ENCODE measurements around the gene KISS1. TPM values are rescaled to one million over a fixed set of nuclear protein-coding genes. Genes with fewer than 3 reads are reported as not detected.
"Not testable (repeated sequence)": the region's sequence is repeated elsewhere in the genome, so short reads cannot be mapped to it uniquely, and the experiment has no call there.

Gene KISS1, protein sequence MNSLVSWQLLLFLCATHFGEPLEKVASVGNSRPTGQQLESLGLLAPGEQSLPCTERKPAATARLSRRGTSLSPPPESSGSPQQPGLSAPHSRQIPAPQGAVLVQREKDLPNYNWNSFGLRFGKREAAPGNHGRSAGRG
- polyA plus RNA-seq (2012; ENCODE audit: insufficient read depth, insufficient read length, low read depth) = not detected

DNA sequence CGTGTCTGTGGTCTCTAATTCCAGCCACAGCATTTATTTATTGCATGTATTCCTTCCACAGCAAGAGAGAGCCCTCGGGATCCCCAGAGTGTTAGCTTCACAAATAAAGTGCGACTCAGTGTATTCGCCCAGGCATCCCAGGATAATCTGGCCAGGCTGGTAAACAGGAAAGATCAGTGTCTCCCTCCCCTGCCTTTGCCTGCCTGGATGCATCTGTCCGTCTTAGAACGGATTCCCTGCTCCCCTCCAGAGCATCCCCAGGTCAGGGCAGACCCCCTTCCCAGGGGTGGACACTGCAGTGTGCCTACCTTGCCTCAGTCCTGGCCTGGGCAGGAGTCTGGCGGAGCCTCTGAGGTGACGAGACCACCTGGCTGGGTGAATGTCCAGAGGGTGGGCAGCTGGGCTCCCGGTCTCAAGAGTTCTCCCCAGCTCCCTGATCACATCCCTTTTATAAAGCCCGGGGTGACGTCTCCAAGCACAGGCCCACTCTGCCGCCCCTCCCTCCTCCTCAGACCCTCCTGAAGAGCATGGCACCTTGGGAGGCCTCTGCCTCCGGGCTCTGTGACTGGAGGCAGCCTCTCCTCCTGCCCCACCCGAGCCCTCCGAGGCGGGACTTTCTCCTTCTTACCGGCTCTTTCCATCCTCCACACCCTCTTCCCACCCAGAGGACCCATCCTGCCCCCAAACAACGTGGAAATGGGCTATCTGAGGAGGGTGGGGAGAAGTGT lies at the start of gene KISS1:
KISS1 (minus strand) TSS at position 424 of the 728 bp plus-strand sequence. CDS start 3,615 bp downstream, outside the sequence.
- Histone ChIP-seq H3K9me3 (no peaks in the 10 kb centered on the region), H3K4me3 (ENCODE audit: low read depth, low read length) (no peak within 1 kb of the TSS), H3K36me3 (no peaks in the 10 kb centered on the region), H3K27me3 (peaks cover 6% of the 10 kb centered on the region), H3K4me1 (no peaks in the 10 kb centered on the region)
- DNase-seq = no peak
- TF ChIP-seq, protein P1, sequence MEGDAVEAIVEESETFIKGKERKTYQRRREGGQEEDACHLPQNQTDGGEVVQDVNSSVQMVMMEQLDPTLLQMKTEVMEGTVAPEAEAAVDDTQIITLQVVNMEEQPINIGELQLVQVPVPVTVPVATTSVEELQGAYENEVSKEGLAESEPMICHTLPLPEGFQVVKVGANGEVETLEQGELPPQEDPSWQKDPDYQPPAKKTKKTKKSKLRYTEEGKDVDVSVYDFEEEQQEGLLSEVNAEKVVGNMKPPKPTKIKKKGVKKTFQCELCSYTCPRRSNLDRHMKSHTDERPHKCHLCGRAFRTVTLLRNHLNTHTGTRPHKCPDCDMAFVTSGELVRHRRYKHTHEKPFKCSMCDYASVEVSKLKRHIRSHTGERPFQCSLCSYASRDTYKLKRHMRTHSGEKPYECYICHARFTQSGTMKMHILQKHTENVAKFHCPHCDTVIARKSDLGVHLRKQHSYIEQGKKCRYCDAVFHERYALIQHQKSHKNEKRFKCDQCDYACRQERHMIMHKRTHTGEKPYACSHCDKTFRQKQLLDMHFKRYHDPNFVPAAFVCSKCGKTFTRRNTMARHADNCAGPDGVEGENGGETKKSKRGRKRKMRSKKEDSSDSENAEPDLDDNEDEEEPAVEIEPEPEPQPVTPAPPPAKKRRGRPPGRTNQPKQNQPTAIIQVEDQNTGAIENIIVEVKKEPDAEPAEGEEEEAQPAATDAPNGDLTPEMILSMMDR (IDR thresholded peaks at IDR 0.05; ENCODE audit: low read depth, low read length) = no peak

DNA sequence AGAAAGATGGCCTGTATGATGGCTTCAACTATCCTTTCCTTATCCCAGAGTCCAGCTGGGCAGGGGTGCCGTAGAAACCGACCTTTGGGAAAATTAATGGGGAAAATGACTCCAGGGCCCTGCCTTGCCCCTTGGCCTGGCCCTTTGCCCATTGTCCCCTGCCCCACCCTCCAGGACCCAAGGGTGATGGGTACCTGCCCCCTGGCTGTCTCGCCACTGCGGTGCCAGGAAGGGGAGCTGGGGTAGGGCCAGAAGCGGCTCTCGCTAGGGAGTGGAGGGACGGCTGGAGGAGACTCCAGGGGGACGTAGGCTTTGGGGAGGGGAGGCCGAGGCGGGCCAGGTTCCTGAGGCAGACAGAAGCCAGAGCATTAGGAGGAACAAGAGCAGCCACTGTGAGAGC lies 46.6 kb upstream of the KISS1 start:
- peaks cover 72% of the 10 kb centered on the region for H3K36me3 ChIP-seq
- no peak overlapping the region for H3K4me3 ChIP-seq (ENCODE audit: low read depth, low read length)
- DNase-seq = no peak
- no peaks in the 10 kb centered on the region for H3K9me3 ChIP-seq
- H3K4me1 ChIP-seq = no peaks in the 10 kb centered on the region
- TF ChIP-seq, protein P1 (IDR thresholded peaks at IDR 0.05; ENCODE audit: low read depth, low read length) = no peak
- H3K27me3 ChIP-seq = no peaks in the 10 kb centered on the region

DNA sequence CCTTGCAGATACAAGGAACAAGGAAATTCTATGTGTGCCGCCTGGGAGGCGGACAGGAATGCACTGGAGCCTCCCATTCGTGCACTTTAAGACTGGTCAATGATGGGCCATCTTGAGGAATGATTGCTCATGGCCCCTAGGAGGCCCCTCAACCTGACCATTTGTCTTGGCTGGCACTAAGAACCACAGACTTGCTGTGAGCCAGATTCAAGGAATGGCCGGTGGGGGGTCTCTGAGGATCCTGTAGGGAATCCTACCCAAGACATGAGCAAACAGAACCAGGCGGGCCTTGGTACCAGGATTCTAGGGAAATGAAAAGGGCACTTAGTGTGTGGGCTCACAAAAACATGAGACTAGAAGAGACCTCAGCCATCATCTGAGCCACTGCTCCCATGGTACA lies 45.6 kb upstream of the KISS1 start:
- TF ChIP-seq, protein P1 (IDR thresholded peaks at IDR 0.05; ENCODE audit: low read depth, low read length) = no peak
- DNase-seq = no peak
- no peak overlapping the region for H3K4me3 ChIP-seq (ENCODE audit: low read depth, low read length)

DNA sequence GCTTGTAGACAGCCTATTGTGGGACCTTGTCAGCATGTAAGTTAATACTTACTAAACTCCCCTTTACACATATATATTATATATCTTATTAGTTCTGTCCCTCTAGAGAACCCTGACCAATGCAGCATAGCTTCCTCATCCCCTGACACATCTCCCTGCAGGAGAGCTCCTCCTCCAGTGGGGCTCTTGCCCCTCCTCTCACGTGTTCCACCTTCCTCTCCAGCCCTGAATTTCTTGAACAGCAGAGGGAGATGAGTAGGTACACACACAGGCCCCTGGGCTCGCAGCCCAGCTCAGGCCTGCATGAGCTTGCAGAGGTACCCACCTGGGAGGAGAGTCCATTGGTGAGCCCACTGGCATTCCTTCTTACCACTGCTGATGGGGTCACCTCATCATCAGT lies 44.8 kb upstream of the KISS1 start:
- peaks cover 82% of the 10 kb centered on the region for H3K36me3 ChIP-seq
- H3K9me3 ChIP-seq = no peaks in the 10 kb centered on the region
- no peak overlapping the region for H3K4me3 ChIP-seq (ENCODE audit: low read depth, low read length)
- H3K4me1 ChIP-seq = no peaks in the 10 kb centered on the region
- no peak for DNase-seq
- H3K27me3 ChIP-seq = no peaks in the 10 kb centered on the region
- TF ChIP-seq, protein P1 (IDR thresholded peaks at IDR 0.05; ENCODE audit: low read depth, low read length) = no peak

More for the DNA sequence above, 45.6 kb upstream of the KISS1 start:
- H3K4me1 ChIP-seq = no peaks in the 10 kb centered on the region
- H3K9me3 ChIP-seq = no peaks in the 10 kb centered on the region
- H3K36me3 ChIP-seq = peaks cover 76% of the 10 kb centered on the region
- H3K27me3 ChIP-seq = no peaks in the 10 kb centered on the region

DNA sequence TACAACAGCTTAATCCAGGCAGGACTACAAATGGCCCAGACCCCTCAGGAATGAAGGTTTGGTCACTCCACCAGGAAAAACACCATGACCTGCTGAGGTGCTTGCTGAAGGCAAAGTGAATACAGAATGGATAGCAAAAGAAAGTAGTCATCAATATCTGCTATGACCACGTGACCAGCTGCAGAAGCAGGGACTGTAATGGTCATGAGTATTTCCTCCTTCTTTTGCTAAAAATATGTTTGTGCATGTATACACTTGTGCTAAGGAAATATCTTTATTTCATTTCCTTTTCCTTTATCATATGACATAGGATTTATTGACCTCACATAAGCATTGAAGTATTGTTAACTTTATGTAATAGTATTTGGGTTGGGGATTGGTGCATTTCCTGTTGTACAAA lies 43.9 kb upstream of the KISS1 start:
- Histone ChIP-seq H3K4me1 (no peaks in the 10 kb centered on the region), H3K4me3 (ENCODE audit: low read depth, low read length) (no peak overlapping the region), H3K36me3 (peaks cover 84% of the 10 kb centered on the region), H3K9me3 (no peaks in the 10 kb centered on the region), H3K27me3 (no peaks in the 10 kb centered on the region)
- TF ChIP-seq, protein P1 (IDR thresholded peaks at IDR 0.05; ENCODE audit: low read depth, low read length) = no peak
- DNase-seq = no peak

DNA sequence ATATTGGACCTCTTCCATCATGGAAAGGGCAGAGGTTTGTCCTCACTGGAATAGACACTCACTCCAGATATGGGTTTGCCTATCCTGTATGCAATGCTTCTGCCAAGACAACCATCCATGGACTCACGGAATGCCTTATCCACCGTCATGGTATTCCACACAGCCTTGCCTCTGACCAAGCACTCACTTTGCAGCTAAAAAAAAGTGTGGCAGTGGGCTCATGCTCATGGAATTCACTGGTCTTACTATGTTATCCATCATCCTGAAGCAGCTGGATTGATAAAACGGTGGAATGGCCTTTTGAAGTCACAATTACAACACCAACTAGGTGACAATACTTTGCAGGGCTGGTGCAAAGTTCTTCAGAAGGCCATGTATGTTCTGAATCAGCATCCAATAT lies 43.1 kb upstream of the KISS1 start:
- not testable (repeated sequence) for H3K27me3 ChIP-seq; H3K9me3 ChIP-seq; H3K4me3 ChIP-seq (ENCODE audit: low read depth, low read length); DNase-seq; H3K4me1 ChIP-seq
- H3K36me3 ChIP-seq = peaks cover 80% of the 10 kb centered on the region

DNA sequence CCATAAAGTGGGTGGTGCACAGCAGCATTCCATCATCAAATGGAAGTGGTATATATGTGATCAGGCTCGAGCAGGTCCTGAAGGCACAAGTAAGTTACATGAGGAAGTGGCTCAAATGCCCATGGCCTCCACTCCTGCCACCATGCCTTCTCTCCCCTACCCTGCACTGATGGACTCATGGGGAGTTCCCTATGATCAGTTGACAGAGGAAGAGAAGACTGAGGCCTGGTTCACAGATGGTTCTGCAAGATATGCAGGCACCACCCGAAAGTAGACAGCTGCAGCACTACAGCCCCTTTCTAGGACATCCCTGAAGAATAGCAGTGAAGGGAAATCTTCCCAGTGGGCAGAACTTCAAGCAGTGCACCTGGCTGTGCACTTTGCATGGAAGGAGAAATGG lies 42.2 kb upstream of the KISS1 start:
- not testable (repeated sequence) for H3K4me3 ChIP-seq (ENCODE audit: low read depth, low read length); DNase-seq; H3K4me1 ChIP-seq; H3K9me3 ChIP-seq; H3K27me3 ChIP-seq
- H3K36me3 ChIP-seq = peaks cover 88% of the 10 kb centered on the region

DNA sequence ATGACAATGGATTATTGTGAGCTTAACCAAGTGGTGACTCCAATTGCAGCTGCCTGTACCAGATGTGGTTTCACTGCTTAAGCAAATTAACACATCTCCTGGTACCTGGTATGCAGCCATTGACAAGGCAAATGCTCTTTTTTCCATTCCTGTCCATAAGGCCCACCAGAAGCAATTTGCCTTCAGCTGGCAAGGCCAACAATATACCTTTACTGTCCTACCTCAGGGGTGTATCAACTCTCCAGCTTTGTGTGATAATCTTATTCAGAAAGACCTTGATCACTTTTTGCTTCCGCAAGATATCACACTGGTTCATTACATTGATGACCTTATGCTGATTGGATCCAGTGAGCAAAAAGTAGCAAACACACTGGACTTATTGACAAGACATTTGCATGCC lies 41.2 kb upstream of the KISS1 start:
- DNase-seq; H3K4me1 ChIP-seq; H3K9me3 ChIP-seq; H3K27me3 ChIP-seq; H3K4me3 ChIP-seq (ENCODE audit: low read depth, low read length): not testable (repeated sequence)
- peaks cover 83% of the 10 kb centered on the region for H3K36me3 ChIP-seq
